Measurements from ENCODE around the gene ADPRS.

ADPRS gene

GRCh38 chr1:36109041-36109679 is 20.5 kb downstream of the ADPRS start:
- peak; percentile 30 to 53 for DNase-seq

GRCh38 chr1:36111151-36111550 is 22.5 kb downstream of the ADPRS start:
- no peak for DNase-seq

DNA sequence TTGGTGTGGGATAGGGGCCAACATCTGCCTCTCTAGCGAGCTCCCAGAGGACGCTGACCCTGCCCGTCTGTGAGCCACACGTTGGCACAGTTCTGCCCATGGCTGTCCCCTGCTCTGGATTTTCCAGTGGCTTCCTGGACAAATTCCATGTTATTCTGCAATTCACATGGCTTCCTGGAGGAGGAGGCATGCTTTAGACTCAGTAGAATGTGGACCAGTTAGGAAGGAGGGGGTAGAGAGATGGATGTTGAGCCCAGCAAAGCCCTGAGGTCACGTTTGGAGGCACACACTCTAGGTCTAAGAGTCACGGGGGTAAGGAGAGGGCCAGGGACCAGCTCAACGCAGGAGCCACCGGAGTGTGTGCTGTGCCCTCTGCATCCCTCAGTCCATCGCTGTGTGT is 24.1 kb downstream of the ADPRS start:
- no peak for DNase-seq

DNA sequence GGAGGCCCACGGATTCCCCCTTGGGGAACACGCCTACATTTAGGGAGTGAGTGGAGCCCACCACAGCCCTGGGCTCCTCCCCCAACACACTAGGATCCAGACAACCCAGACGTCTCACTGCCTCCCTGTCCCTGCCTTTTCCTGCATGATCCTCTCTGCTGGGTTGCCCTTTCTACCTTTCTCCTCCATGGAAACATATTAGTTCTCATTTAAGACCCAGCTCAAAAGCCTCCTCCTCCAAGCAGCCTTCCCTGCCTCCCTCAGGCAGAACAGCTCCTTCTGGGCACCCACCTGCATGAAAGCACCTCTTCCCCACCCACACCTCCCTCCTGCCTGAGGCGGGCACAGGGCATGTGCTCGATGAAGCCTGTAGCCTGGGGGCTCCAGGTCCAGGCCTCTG is 25.7 kb downstream of the ADPRS start:
- no peak for DNase-seq

GRCh38 chr1:36115200-36115669 is 26.5 kb downstream of the ADPRS start:
- no peak for DNase-seq

- peak in 1 of 2 donors; percentile 26 for DNase-seq
These were observed 27.2 kb downstream of the ADPRS start for GRCh38 chr1:36115931-36116330.

- no peak for DNase-seq
These were observed 28.2 kb downstream of the ADPRS start for GRCh38 chr1:36116901-36117300.

- no peak for DNase-seq
These were observed 29.9 kb downstream of the ADPRS start for GRCh38 chr1:36118447-36119204.

- no peak for DNase-seq
These were observed 30.8 kb downstream of the ADPRS start for GRCh38 chr1:36119456-36119855.

GRCh38 chr1:36122062-36123030 is 33.7 kb downstream of the ADPRS start:
- no peak for DNase-seq

DNA sequence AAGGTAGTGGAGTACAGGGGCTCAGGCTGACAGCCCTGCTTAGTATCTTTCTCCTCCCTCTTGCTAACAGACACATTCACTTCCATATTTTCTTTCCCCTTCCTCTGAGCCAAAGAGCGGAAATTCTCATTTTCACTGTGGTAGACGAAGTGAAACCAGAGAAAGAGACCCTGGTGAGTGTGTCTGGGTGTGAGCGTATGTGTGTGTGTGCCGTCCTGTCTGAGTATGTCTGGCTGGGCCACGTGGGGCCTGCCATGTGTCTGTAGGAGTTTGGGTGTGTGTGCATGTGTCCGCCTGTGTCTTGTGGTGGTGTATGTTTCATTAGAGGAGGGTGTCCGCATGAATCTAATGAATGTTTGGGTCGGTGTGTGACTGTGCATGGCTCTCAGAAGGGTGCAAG is 34.7 kb downstream of the ADPRS start:
- peak; percentile 21 to 66 for DNase-seq

DNA sequence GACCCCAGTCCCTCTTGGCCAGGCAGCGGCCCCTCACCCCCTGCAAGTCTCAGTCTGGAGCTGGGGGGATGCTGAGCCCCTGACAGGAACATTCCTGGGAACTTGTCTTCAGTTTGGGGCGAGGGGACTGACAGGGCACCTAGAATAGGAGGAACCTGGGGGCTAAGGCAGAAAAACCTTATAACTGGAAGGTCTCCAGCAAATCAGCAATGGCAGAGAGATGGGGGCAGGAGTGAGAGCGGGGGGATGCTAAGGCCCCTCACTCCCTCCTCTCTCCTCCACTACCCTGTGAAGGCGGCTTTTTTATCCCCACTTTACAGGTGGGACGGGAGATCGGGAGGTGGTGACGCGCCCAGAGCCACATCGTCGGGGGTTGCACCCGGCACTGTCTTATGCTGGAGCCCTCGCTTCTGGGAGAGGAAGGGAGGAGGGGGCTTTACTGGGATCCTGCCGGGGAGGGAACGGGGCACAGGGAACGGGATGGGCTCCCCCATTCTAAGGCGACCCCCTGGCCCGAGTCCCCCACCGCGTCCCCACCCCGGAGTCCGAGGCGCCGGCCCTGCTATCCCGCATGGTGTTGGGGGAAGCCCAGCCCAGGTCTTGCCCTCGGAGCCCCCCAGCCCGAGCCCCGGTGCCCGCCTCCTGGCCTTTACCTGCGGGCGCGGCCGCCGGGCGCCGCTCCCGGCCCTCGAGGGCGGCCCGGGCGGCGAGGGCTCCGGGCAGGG is 35.9 kb downstream of the ADPRS start:
- DNase-seq = no peak

DNA sequence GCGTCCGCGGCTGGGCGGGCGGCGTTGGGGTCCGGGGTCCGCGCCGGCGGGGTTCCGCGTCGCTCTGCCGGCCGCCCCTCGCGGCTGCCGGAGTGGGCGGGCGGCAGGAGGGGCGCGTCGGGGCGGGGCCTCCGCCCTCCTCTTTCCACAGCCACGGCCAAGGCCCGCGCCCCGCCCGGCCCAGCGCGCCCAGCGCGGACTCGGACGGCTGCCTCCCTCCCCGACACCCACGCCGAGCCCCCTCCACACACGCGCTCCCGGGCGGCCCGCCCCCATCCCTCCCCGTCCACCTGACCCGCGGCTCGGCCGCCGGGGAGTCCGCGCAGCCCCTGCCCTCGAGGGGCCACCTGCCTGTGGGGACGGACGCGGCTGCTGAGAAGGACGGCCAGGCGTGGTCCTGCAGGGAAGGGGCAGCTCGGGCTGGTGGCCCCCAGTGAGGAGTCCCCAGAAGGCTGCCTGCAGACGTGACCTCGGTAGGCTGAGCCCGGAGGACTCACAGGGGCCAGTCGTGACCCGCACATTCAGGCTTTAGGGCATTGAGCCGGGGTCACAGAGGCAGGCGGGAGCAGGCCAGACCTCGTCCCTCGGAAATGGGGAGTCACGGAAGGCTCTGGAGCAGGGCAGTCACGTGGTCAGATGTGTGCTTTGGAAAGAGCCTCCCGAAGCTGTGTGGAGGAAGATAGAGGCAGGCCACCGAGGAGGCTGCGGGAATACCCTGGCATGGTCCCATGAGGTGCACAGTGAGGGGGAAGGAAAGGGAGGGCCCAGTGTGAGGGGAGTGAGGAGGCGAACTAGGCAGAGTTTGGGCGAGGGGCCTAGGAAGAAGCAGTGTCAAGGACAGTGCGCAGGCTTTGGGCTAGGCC is 36.7 kb downstream of the ADPRS start, which contains the start of gene COL8A2:
Gene COL8A2 (minus strand): TSS at position 94 of the 863 bp plus-strand sequence. CDS start 24,980 bp downstream, outside the sequence.
- no peak for DNase-seq

- no peak for DNase-seq
These were observed 37.5 kb downstream of the ADPRS start for GRCh38 chr1:36126005-36126716.

GRCh38 chr1:36126797-36127500 is 38.3 kb downstream of the ADPRS start:
- DNase-seq = no peak

- DNase-seq = no peak
These were observed 39.6 kb downstream of the ADPRS start for GRCh38 chr1:36128126-36128904.

DNA sequence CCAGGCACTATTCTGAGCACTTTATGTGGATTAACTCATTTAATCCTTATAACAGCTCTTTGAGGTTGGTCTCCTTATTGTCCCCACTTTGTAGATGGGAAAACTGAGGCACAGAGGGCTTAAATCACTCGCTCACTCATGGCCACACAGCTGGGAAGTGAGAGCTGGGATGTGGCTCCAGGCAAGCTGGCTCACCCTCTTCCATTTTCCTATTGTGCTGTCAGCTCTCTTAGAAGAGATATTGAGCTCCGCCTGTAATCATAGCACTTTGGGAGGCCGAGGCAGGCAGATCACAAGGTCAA is 40.2 kb downstream of the ADPRS start:
- DNase-seq = no peak

GRCh38 chr1:36132029-36132428 is 43.3 kb downstream of the ADPRS start:
- DNase-seq = no peak

- DNase-seq = no peak
These were observed 44.8 kb downstream of the ADPRS start for GRCh38 chr1:36133484-36133883.
